ENCODE results near the gene RASGEF1C.
"Not testable (repeated sequence)": the region's sequence is repeated elsewhere in the genome, so short reads cannot be mapped to it uniquely, and the experiment has no call there.

The RASGEF1C gene

GRCh38 chr5:180212363-180213255, 3.6 kb upstream of the RASGEF1C start:
- peak in 1 of 2 donors; percentile 53 for DNase-seq (ENCODE audit: low read depth in 2 of 2)
- H3K4me3 ChIP-seq (replicated peaks in 1 of 2; ENCODE audit: low read depth in 2 of 2, low read length in 2 of 2), result no peak overlapping the region
- TF ChIP-seq CTCF (IDR thresholded peaks at IDR 0.05; ENCODE audit: low read depth, low read length), result no peak

GRCh38 chr5:180211761-180212035, 2.7 kb upstream of the RASGEF1C start:
- TF ChIP-seq CTCF (IDR thresholded peaks at IDR 0.05; ENCODE audit: low read depth, low read length), result no peak
- DNase-seq (ENCODE audit: low read depth in 2 of 2), result no peak
- no peak overlapping the region for H3K4me3 ChIP-seq (replicated peaks in 1 of 2; ENCODE audit: low read depth in 2 of 2, low read length in 2 of 2)

DNA sequence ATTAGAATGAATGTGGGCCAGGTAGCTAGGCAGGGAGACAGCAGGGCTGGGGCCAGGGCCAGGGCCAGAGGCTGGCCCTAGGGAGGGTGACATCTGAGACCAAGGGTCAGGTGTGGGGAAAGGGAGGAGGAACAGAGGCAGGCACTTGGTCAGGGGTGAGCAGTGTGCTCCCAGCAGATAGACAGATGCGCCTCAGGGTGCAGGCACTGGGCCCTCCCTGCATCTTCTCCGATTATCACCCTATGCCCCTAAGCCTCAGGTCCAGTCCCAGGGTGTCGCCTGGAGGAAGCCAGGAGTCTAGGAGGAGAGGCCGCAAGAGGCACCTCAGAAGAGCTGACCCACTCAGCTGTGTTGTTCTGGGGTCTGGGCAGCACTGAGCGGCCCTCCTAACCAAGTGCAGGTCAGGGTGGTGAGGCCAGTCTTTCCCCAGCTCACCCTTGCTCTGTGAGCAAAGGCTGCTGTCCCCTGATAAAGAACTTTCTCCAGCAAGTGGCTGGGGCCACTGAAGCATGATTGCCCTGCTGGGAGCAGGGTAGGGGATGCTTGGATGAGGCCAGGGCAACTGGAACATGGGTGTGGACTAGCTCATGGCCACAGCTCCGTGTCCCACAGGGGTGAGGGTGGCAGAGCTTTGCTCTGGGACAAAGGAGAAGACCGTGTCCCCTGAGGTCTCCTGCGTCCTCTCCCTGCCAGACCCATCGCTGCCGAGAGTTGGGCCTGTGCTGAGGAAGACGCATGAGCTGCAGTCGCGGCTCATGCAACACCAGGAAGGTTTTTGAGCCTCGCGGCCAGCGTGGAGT, 2.1 kb upstream of the RASGEF1C start:
- no peak overlapping the region for H3K4me3 ChIP-seq (replicated peaks in 1 of 2; ENCODE audit: low read depth in 2 of 2, low read length in 2 of 2)
- TF ChIP-seq CTCF (IDR thresholded peaks at IDR 0.05; ENCODE audit: low read depth, low read length), result no peak
- no peak for DNase-seq (ENCODE audit: low read depth in 2 of 2)

DNA sequence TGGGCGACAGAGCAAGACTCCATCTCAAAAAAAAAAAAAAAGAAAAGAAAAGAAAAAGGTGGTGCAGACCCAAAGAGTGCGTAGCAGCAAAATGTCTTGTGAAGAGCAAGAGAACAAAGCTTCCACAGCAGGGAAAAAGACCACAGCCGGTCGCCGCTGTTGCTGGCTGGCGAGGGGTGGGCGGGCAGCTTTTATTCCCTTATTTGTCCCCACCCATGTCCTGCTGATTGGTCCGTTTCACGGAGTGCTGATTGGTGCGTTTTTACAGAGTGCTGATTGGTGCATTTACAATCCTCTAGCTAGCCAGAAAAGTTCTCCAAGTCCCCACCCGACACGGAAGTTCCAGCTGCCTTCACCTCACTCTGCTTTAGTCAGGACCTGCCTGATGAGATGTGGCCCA, 1.1 kb upstream of the RASGEF1C start:
- H3K4me3 ChIP-seq (replicated peaks in 1 of 2; ENCODE audit: low read depth in 2 of 2, low read length in 2 of 2); DNase-seq (ENCODE audit: low read depth in 2 of 2): not testable (repeated sequence)

GRCh38 chr5:180208435-180209081, 453 bp downstream of the RASGEF1C start:
- DNase-seq (ENCODE audit: low read depth in 2 of 2), result peak in 1 of 2 donors; percentile 11
- peak; percentile 22 for TF ChIP-seq CTCF (IDR thresholded peaks at IDR 0.05; ENCODE audit: low read depth, low read length)
- H3K4me3 ChIP-seq (replicated peaks in 1 of 2; ENCODE audit: low read depth in 2 of 2, low read length in 2 of 2), result peak overlapping the region; percentile 24 to 37

- DNase-seq (ENCODE audit: low read depth in 2 of 2), result no peak
- TF ChIP-seq CTCF (IDR thresholded peaks at IDR 0.05; ENCODE audit: low read depth, low read length), result no peak
- H3K4me3 ChIP-seq (replicated peaks in 1 of 2; ENCODE audit: low read depth in 2 of 2, low read length in 2 of 2), result no peak overlapping the region
These were observed 975 bp downstream of the RASGEF1C start for GRCh38 chr5:180208038-180208434.

GRCh38 chr5:180207593-180207992, 1.4 kb downstream of the RASGEF1C start:
- H3K4me3 ChIP-seq (replicated peaks in 1 of 2; ENCODE audit: low read depth in 2 of 2, low read length in 2 of 2), result no peak overlapping the region
- no peak for TF ChIP-seq CTCF (IDR thresholded peaks at IDR 0.05; ENCODE audit: low read depth, low read length)
- no peak for DNase-seq (ENCODE audit: low read depth in 2 of 2)

All from cardiac fibroblast (primary cell).